SK-MEL-5 (cell line): ENCODE measurements around the gene ODAD3. TPM values are rescaled to one million over a fixed set of nuclear protein-coding genes. Genes with fewer than 3 reads are reported as not detected.
"Not testable (repeated sequence)": the region's sequence is repeated elsewhere in the genome, so short reads cannot be mapped to it uniquely, and the experiment has no call there.

Experiments
- DNase-seq: peaks from one replicate; pipeline ENCODE4 v3.0.0-alpha.2; 2016; ENCODE audit warnings: low read depth, low spot score
- in situ Hi-C: cut with HindIII; loops from 2 replicates; pipeline ENCODE4 v1.10.0; 2016; ENCODE audit warnings: low sequenced_read_pairs, high pct_unique_total_duplicates, low pct_unique_long_range_greater_than_20kb
- total RNA-seq: library from RNA; depleted of rRNA; stranded (reverse); fragments of >200 nt; shearing (Covaris generic); gene quantifications from 2 replicates; pipeline ENCODE4 v1.2.3, GENCODE V29; 2014

ODAD3 gene
- total RNA-seq, 1 experiment from 2014 or later, result 0.08 TPM

DNA sequence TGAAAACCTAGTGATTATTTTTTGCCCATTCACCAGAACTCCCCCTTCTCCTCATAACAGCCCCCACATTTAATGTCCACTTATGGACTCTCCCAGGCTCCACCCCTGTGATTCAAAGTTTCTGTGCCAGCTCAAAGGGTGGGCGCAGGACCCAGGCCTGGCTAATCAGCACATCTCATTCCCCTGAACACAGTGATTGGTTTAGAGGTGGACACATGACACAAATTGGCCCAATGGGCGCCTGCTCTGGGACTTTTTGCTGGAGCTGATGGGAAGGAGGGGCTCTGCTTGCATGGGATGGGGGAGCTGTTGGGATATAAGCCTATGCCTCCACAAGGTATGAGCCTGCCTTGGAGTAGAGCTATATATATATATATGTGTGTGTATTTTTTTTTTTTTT, 44.6 kb downstream of the ODAD3 start:
- in situ Hi-C loops, result no loop called here
- DNase-seq, result no peak

DNA sequence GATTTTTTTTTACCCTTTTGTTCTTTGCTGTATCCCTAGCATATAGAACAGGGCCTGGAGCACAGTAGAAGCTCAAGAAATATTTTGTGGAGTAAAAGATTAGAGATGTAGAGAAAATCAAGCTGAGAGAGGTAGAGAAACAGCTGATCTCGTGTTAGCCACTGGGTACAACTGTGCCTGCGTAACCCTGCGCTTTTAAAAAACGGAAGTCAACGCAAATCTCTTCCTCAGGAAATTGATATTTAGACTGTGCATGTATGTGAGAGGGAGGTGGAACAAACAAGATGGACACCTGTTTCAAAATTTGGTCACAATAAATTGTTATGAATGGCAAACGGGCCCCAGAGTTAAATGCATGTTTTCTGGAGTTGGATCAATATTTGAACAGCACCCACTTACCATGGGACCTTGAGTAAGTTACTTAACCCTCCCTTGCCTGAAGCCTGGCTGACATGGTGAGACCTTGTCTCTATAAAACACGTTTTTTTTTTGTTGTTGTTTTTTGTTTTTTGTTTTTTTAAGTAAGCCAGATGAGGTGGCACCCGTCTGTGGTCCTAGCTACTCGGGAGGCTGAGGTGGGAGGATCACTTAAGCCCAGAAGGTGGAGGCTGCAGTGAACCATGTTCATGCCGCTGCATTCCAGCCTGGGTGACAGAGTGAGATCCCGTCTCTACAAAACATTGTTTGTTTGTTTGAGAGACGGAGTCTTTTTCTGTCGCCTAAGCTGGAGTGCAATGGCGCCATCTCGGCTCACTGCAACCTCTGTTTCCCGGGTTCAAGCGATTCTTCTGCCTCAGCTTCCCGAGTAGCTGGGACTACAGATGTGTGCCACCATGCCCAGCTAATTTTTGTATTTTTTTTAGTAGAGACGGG, 47.5 kb downstream of the ODAD3 start:
- no peak for DNase-seq
- in situ Hi-C loops, result no loop called here

DNA sequence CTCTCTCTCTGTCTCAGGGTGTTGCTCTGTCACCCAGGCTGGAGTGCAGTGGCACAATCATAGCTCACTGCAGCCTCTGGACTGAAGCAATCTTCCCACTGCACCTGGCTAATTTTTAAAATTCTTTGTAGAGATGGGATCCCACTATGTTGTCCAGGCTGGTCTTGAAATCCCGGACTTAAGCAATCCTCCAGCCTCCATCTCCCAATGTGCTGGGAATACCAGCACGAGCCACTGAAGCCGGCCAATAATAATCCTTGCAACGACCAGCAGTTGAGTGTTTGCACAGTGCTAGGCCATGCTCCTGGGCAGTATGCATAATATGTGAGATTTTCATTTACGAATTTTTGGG, 50.2 kb downstream of the ODAD3 start:
- in situ Hi-C loops, result no loop called here
- DNase-seq, result no peak

DNA sequence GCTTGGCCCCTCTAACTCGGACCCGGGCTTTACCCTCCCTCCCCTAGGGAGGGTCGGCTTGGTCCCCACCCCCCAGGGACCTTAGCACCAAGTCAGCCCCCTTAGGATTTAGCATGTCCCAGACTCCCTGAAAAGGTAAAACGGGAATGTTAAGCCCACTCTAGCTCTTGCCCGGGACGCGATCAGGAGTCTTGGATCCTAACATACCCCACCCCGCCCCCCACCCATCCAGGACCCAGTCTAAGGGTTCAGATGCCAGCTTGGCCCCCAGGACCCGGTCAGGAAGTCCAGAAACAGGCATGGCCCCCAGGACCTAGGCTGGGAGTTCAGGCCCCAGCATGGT, 51.2 kb downstream of the ODAD3 start:
- in situ Hi-C loops, result no loop called here
- DNase-seq, result no peak

DNA sequence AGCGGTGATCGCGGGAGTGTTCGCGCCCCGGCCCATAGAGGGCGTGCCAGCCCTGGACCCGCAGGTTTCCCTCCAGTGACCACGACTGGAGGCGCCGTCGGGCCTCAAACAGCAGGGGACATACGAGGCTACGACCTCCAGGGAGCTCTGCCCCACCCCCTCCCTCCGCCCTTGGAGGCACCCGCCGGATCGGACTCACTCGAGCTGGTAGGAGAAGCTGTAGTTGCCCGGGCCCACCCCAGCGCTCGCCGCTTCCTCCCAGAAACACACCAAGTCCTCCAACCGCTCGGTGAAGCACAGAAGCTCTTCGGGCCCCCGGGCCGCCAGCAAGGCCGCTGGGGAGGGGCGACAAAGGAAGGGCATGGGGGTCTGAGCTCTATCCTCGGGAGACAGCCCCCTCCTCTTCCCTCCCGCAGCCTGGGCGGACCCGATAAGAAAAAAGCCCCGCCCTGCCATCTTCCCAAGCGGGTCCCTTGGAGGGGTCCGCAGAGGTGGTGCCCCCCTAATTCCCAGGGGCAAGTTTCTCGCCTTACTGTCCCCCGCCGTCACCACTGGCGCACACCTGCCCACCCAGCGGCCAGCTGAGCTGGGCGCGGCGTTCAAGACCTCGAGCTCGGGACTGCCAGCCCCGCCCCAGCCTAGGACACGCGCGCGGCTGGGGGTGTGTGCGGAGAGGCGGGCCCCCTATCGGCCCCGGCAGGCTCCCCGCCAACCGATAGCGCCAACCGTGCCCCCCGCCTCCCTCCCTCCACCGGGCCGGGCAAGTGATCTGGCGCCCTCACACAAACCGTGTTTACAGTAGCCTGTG, 51.8 kb downstream of the ODAD3 start:
- in situ Hi-C loops, result no loop called here
- peak; percentile 68 for DNase-seq

DNA sequence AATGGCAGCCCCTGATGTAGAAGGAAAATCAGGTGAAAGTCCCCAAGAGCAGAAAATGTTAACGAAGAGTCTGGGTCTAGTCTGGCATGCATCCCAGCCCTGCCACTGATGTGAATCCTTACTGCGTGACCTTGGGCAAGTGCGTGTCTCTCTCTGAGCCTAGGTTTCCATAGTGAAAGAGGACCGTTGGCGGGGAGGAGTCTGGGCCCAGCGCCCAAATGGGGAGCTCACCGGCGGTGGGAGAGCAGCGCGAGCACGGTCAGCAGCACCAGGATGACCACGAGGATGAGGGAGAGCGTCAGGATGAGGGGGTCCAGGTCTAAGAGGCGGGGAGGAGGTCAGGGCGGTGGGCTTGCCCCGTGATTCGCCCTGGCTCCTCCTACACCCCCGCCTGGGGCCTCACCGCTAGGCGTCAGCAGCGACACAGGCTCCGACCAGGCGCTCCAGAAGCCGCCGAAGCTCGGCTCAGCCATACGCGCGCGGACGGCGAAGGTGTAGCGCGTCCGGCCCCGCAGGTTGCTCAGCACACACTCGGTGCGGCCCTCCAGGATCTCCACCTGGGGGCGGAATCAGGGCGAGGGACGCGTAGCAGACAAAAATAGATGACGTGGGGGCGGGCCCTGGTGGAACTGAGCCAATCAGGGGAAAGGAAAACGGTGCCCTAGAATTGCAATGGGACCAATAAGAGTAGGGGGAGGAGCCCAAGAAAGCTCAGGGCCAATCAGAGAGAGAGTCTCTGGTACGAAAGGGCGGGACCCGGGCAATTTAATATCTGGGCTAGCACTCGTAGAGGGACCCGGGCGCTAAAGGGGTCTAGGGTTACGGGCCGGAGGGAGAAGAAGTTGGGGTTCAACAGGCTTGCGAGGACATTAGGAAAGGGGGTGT, 54.0 kb downstream of the ODAD3 start:
- DNase-seq, result peak; percentile 97
- in situ Hi-C loops, result no loop called here

DNA sequence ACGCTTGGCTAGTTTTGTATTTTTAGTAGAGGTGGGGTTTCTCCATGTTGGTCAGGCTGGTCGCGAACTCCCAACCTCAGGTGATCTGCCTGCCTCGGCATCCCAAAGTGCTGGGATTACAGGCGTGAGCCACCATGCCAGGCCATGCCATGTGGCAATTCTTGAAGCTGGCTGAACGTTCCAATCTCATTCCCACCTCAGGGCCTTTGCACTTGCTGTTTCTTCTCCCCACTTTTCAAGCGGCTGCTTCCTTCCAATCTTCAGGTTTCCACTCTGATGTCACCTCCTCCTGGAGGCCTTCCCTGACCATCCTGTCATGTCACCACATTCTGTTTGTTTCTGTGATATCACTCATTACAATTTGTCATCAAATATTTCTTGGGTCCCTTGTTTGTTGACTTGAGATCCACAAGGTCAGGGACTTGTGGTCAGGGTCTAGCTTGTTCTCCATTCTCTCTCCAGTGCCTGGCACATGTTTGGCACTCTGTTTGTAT, 55.0 kb downstream of the ODAD3 start:
- in situ Hi-C loops, result no loop called here
- no peak for DNase-seq

DNA sequence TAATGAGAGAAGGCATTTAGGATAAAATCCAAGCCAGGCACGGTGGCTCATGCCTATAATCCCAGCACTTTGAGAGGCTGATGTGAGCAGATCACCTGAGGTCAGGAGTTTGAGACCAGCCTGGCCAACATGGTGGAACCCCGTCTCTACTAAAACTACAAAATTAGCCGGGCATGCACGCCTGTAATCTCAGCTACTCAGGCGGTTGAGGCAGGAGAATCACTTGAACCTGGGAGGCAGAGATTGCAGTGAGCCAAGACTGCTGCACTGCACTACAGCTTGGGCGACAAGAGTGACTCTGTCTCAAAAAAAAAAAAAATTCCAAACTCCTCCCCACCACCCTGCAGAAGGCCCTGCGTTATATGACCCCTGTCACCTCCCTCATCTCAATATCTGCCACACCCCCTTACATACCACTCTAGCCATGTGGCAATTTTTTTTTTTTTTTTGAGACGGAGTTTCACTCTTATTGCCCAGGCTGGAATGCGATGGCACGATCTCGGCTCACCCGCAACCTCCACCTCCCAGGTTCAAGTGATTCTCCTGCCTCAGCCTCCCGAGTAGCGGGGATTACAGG, 55.6 kb downstream of the ODAD3 start:
- DNase-seq, in situ Hi-C loops: not testable (repeated sequence)

DNA sequence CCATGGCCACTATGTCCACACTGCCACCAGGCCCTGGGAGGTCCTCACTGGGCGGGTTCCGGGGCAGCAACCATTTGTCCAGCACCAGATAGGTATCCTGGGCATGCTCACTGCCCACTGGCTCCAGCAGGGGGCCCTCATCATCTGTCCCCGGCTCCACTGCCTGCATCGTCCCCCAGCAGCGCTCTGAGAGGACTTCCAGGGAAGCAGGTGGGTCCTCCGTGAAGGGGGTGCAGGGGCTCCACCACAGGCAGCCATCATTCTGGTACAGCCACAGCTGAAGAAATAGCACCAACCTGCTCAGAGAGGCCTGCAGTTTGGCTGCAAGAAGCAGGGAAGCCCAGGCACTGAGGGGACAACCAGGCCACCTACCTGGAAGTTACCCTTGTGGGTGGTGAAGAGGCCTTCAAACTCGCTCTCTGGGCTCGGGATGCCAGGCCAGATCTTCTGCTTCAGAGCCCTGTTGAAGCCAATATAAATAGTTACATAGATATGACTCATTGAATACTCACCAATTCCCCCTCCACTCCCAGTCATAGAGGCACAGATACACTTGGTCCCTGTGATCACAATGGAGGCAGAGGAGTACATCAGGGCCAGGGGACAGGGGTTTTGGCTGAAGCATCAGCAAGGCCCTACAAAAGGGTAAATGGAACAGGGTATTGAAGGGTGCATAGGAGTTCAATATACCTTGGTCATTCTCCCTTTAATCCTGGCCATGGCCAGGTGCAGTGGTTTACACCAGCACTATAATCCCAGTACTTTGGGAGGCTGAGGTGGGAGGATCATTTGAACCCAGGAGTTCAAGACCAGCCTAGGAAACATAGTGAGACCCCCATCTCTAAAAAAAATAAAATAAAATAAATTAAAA, 56.4 kb downstream of the ODAD3 start:
- DNase-seq, result peak; percentile 68
- in situ Hi-C loops, result no loop called here

DNA sequence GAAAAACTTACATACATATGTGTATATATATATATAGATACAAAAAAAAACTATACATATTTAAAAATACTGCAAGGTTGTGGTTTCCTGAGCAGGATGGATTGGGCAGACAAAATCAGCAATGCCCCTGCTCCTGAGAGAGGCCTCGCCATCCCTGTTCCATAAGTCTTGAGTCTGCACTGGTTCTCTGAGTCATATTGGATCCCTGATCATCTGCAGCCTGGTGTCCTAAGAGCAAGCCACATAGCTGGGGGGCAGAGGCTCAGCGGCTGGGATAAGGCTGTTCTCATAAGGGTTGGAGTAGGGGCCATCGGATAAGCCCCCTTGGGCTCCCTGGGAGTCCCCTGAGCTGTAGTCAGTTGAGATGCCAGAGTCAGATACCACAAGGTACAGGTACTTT, 57.2 kb downstream of the ODAD3 start:
- DNase-seq, result no peak
- in situ Hi-C loops, result no loop called here

DNA sequence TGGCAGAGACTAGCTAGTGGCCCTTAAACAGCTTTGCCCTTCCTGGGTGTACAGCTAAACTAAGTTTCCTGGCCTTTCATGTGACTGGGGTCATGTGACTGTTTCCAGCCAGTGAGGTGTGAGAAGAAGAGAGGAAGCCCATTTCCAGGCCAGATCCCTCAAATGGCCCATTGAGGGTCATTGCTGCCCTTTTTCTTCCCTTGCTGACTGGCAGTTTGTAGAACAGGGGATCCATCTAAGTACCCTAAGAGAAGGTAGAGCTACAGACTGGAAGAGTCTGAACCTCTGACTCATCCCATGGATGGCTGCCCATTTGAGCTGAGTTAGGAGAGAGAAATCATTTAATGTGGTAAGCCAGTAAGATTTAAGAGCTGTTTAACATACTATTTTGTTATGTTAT, 57.7 kb downstream of the ODAD3 start:
- in situ Hi-C loops, result no loop called here
- DNase-seq, result peak; percentile 75

DNA sequence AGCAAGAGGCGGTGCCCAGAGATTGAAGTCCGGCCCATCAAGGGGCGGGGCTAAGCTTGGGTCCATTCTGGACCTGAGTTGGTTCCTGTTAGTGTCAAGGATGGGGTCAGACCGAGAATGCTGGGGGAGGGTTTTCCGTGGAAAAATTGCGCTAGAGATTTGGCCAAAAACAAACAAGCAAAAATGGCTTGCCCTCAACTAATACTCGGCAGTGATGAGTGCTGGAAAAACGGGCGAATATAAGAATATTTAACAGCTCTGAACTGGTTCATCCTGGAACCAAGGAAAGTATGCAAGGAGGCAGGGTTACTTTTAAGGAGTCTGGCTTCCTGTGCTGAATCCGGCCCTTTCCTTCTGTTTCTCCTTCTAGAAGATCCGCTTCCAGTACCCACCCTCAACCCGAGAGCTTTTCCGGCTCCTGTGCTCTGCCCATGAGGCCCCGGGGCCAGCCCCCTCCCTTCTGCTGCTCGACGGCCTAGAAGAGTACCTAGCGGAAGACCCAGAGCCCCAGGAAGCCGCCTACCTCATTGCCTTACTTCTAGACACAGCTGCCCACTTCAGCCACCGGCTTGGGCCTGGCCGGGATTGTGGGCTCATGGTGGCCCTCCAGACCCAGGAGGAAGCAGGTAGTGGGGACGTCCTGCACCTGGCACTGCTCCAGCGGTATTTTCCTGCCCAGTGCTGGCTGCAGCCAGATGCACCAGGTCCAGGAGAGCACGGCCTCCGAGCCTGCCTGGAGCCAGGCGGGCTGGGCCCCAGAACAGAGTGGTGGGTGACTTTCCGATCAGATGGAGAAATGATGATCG, 59.6 kb downstream of the ODAD3 start:
- DNase-seq, result no peak
- in situ Hi-C loops, result no loop called here

DNA sequence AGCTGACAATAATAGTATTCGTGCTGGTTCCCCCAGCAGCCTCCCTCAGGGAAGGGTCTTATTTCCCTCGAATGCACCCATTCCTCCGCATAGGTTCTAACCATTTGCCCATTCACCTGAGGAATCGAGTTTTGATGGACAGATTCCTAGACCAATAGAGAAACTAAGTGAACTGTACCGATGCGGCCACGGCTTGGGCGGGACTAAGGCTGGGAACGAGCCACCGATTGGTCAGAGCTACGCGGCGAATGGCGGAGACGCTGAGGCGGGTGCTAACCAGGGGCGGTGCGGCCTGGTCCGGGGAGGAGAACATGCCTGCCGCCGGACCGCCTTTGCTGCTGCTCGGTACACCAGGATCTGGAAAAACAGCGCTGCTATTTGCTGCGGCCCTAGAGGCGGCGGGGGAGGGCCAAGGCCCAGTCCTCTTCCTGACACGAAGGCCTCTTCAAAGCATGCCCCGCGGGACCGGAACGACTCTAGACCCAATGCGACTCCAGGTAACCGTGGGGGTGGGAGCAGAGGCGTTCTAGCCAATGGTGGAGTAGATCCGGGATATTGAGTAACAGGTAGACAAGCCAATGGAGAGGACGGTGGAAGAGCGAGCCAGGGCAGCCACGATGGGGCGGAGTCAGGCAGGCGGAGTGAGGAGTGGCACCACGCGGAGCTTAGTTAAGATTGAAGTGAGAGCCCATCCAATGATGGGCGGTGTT, 60.3 kb downstream of the ODAD3 start, which contains the start of gene SWSAP1:
Gene SWSAP1 (plus strand): TSS at position 234 of the 710 bp plus-strand sequence. CDS start 15 bp downstream, at position 249.
- in situ Hi-C loops, result no loop called here
- peak; percentile 99 for DNase-seq

DNA sequence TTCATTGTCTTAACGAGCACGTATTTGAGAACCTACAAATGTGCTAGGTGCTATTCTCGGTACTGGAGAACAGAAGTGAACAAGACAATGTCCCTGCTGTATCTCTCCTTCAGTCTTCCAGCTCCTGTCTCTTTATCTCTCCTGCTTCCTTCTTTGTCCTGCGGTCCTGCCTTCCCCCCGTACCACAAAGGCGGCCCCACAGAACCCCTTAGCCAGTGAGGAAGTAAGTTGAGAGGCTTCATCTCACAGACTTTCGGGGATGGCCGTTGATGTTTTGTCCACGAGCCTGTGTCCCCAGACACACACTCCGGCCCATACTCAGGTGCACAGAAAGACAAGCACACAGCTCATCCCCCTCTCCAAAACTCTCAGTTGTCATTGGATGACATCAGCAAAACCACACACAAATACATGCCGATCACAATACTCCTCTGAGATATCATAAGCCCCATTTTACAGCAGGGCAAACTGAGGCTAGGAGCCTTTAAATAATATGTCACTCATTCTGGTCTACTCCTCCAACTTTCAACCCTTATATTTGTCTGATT, 61.0 kb downstream of the ODAD3 start:
- DNase-seq, result no peak
- in situ Hi-C loops, result no loop called here
